B cell (primary cell): ENCODE data around the gene SWAP70. TPM values are rescaled to one million over a fixed set of nuclear protein-coding genes. Genes with fewer than 3 reads are reported as not detected.

ENCODE experiments used
- ATAC-seq: fragments of 200-7000 bp; cut with Tn5 transposase; one replicate; pipeline ENCODE4 v1.10.0; 2021; ENCODE audit warnings: low read depth, mild to moderate bottlenecking, moderate number of reproducible peaks, moderate library complexity
- CTCF ChIA-PET: fragments of 350-600 bp; sonication (Branson Sonifier 250); formaldehyde crosslinking; loops from one replicate; lab custom pipeline; 2021; ENCODE audit warnings: antibody characterized with exemption, inconsistent platforms; lab: Charles Lee
- POLR2A ChIA-PET: fragments of 350-600 bp; sonication (Branson Sonifier 250); formaldehyde crosslinking; loops from one replicate; lab custom pipeline; 2021; ENCODE audit warnings: antibody characterized with exemption; lab: Charles Lee
- DNase-seq: peaks from one replicate; pipeline ENCODE4 v3.0.0; 2013
- H2AFZ ChIP-seq: 2 replicates; pipeline ENCODE4 v1.6.1; 2012; ENCODE audit warnings: mild to moderate bottlenecking, low read depth, low read length; ENCODE audit not compliant: insufficient read depth, poor library complexity, severe bottlenecking
- H3K27ac ChIP-seq, 2 donors: 1 replicate in 1 of 2; 2 replicates in 1 of 2; pipeline ENCODE4 v1.5.1; 2012 to 2013; ENCODE audit warnings: low read length in 2 of 2, mild to moderate bottlenecking in 2 of 2, moderate library complexity in 1 of 2
- H3K27me3 ChIP-seq, 4 experiments: fragments of 200-600 bp in 1 of 4; sonication (generic) in 1 of 4; replicated peaks in 1 of 4; 1 replicate in 2 of 4; 2 replicates in 2 of 4; pipeline versions ENCODE4 v1.6.1 to v1.7.0; 2013 to 2016; ENCODE audit warnings: low read length in 3 of 4, mild to moderate bottlenecking in 2 of 4, mixed read lengths in 1 of 4, moderate library complexity in 1 of 4; ENCODE audit not compliant: insufficient read depth in 4 of 4, control insufficient read depth in 3 of 4; ENCODE audit errors: control extremely low read depth in 1 of 4
- H3K36me3 ChIP-seq, 2 experiments: replicated peaks in 1 of 2; 1 replicate in 1 of 2; 2 replicates in 1 of 2; pipeline versions ENCODE4 v1.6.1 to v1.7.1; 2013; ENCODE audit warnings: low read length in 1 of 2; ENCODE audit not compliant: insufficient read depth in 2 of 2, control insufficient read depth in 1 of 2; ENCODE audit errors: control extremely low read depth in 1 of 2, extremely low read depth in 1 of 2
- H3K4me1 ChIP-seq, 2 donors: fragments of 200-600 bp in 1 of 2; sonication (generic) in 1 of 2; 1 replicate in 1 of 2; 2 replicates in 1 of 2; pipeline versions ENCODE4 v1.5.1 to v1.6.1; 2013 to 2017; ENCODE audit warnings: low read length in 2 of 2; ENCODE audit not compliant: control insufficient read depth in 2 of 2, insufficient read depth in 2 of 2
- H3K4me2 ChIP-seq: replicated peaks from 2 replicates; pipeline ENCODE3; 2012; ENCODE audit warnings: mild to moderate bottlenecking, low read depth, low read length; ENCODE audit not compliant: poor library complexity, severe bottlenecking
- H3K4me3 ChIP-seq, 5 experiments: fragments of 200-600 bp in 1 of 5; sonication (generic) in 1 of 5; 1 replicate in 3 of 5; 2 replicates in 2 of 5; pipeline versions ENCODE4 v1.5.1 to v1.7.0; 2011 to 2016; ENCODE audit warnings: low read length in 4 of 5, mild to moderate bottlenecking in 4 of 5, low read depth in 2 of 5, control low read depth in 1 of 5, moderate library complexity in 1 of 5; ENCODE audit not compliant: insufficient read depth in 1 of 5; ENCODE audit errors: control extremely low read depth in 1 of 5, extremely low read depth in 1 of 5
- H3K79me2 ChIP-seq: fragments of 200-600 bp; sonication (generic); one replicate; pipeline ENCODE4 v1.6.0; 2016; ENCODE audit warnings: low read length; ENCODE audit not compliant: control insufficient read depth, insufficient read depth
- H3K9ac ChIP-seq: fragments of 200-600 bp; sonication (generic); 2 replicates; pipeline ENCODE4 v1.6.1; 2017; ENCODE audit warnings: mild to moderate bottlenecking, low read length, moderate library complexity
- H3K9me3 ChIP-seq, 3 donors: one replicate each; pipeline versions ENCODE4 v1.6.1 to v1.7.1; 2013; ENCODE audit warnings: low read length in 2 of 3; ENCODE audit not compliant: control insufficient read depth in 2 of 3, insufficient read depth in 1 of 3; ENCODE audit errors: control extremely low read depth in 1 of 3
- H4K20me1 ChIP-seq: 2 replicates; pipeline ENCODE4 v1.6.0; 2012; ENCODE audit warnings: mild to moderate bottlenecking, low read length; ENCODE audit not compliant: insufficient read depth, control insufficient read depth, poor library complexity, severe bottlenecking
- H3K27ac Mint-ChIP-seq: one replicate; pipeline ENCODE4 v1.8.0; 2021; ENCODE audit warnings: mixed read lengths
- H3K27me3 Mint-ChIP-seq: one replicate; pipeline ENCODE4 v1.8.0; 2021; ENCODE audit warnings: mixed read lengths
- H3K4me1 Mint-ChIP-seq: one replicate; pipeline ENCODE4 v1.8.0; 2021; ENCODE audit warnings: mixed read lengths
- H3K4me3 Mint-ChIP-seq: one replicate; pipeline ENCODE4 v1.8.0; 2021; ENCODE audit warnings: mixed read lengths
- H3K9me3 Mint-ChIP-seq: one replicate; pipeline ENCODE4 v1.8.0; 2022; ENCODE audit warnings: mixed read lengths; ENCODE audit not compliant: insufficient read depth
- CTCF ChIP-seq: fragments of 200-600 bp; IDR thresholded peaks from one replicate; pipeline ENCODE4 v1.8.0; 2022; ENCODE audit warnings: antibody characterized with exemption, mild to moderate bottlenecking
- EZH2 ChIP-seq: IDR thresholded peaks from 2 replicates; pipeline ENCODE4 v1.6.1; 2012; ENCODE audit warnings: borderline replicate concordance, low read depth, mild to moderate bottlenecking, moderate library complexity, low read length; ENCODE audit not compliant: insufficient read depth, poor library complexity, severe bottlenecking
- WGBS: methylation state at CpG from one replicate; pipeline ENCODE4 v1.1.5; 2013; ENCODE audit warnings: missing lambda C conversion rate; ENCODE audit not compliant: insufficient coverage; 5-methylcytosine and 5-hydroxymethylcytosine counted together
- intact Hi-C: fragments of 100-400 bp; cut with micrococcal nuclease; formaldehyde crosslinking; loops from one replicate; pipeline ENCODE4 v1.10.0; 2022
- polyA plus RNA-seq: library from polyadenylated mRNA; depleted of rRNA; stranded (reverse); fragments of >200 nt; gene quantifications from 2 replicates; pipeline ENCODE4 v1.2.3, GENCODE V29; 2012
- total RNA-seq, 2 donors: library from RNA; stranded (reverse); fragments of 120-200 nt in 1 of 2; gene quantifications; 1 replicate in 1 of 2; 2 replicates in 1 of 2; pipeline versions ENCODE4 v1.2.3 to v1.2.4, GENCODE V29; 2013 to 2022

The SWAP70 gene
- total and polyA plus RNA-seq, 2 donors (not counting 1 experiment from before 2014, with no cell fraction given): 69.8 to 200 TPM

- POLR2A ChIA-PET: no interaction called here
- H3K4me1 Mint-ChIP-seq: no peaks in the 10 kb centered on the region
- no peak overlapping the region for H3K27ac Mint-ChIP-seq
- no peaks in the 10 kb centered on the region for H3K27me3 Mint-ChIP-seq
- H3K4me3 ChIP-seq: no peak overlapping the region
- CTCF ChIA-PET: no interaction called here
- DNase-seq (no peak), ATAC-seq (no peak)
- H3K9me3 Mint-ChIP-seq: no peaks in the 10 kb centered on the region
- TF ChIP-seq EZH2: no peak
- no peak for TF ChIP-seq CTCF
- H3K4me3 Mint-ChIP-seq: no peak overlapping the region
- H3K4me2 ChIP-seq: no peak overlapping the region
- no peaks in the 10 kb centered on the region for H3K36me3 ChIP-seq
- WGBS: no CpG with 5 or more reads among the region's 2 CpGs
- H2AFZ ChIP-seq: no peak overlapping the region
- H4K20me1 ChIP-seq: no peaks in the 10 kb centered on the region
- intact Hi-C loops: no loop called here
- peaks cover 8% of the 10 kb centered on the region for H3K79me2 ChIP-seq
- H3K9ac ChIP-seq: no peak overlapping the region
- no peak overlapping the region for H3K27ac ChIP-seq
- no peaks in the 10 kb centered on the region for H3K27me3 ChIP-seq
- no peaks in the 10 kb centered on the region for H3K9me3 ChIP-seq
- H3K4me1 ChIP-seq: no peaks in the 10 kb centered on the region
Measured at GRCh38 chr11:9773524-9773923, 109.6 kb downstream of the SWAP70 start.

- ChIA-PET CTCF (no interaction called here), POLR2A (no interaction called here)
- no peak overlapping the region for H3K27ac ChIP-seq
- H3K4me1 ChIP-seq: no peaks in the 10 kb centered on the region
- no peak for ATAC-seq
- H2AFZ ChIP-seq: no peak overlapping the region
- no peak for DNase-seq
- no peaks in the 10 kb centered on the region for H4K20me1 ChIP-seq
- H3K36me3 ChIP-seq: no peaks in the 10 kb centered on the region
- no peaks in the 10 kb centered on the region for H3K27me3 ChIP-seq
- intact Hi-C loops: no loop called here
- TF ChIP-seq EZH2: no peak
- TF ChIP-seq CTCF: no peak
- H3K4me3 ChIP-seq: no peak overlapping the region
- H3K4me2 ChIP-seq: no peak overlapping the region
- Mint-ChIP-seq H3K9me3 (no peaks in the 10 kb centered on the region), H3K27ac (no peak overlapping the region), H3K4me1 (no peaks in the 10 kb centered on the region), H3K4me3 (no peak overlapping the region), H3K27me3 (no peaks in the 10 kb centered on the region)
- H3K9me3 ChIP-seq: no peaks in the 10 kb centered on the region
- H3K9ac ChIP-seq: no peak overlapping the region
- H3K79me2 ChIP-seq: peaks cover 8% of the 10 kb centered on the region
Measured at GRCh38 chr11:9774109-9774508, 110.2 kb downstream of the SWAP70 start.
